Lung microvascular endothelial cell (primary cell): ENCODE measurements around the gene EXOSC7. TPM values are rescaled to one million over a fixed set of nuclear protein-coding genes. Genes with fewer than 3 reads are reported as not detected.
"Not testable (repeated sequence)": the region's sequence is repeated elsewhere in the genome, so short reads cannot be mapped to it uniquely, and the experiment has no call there.

Experiments used
- DNase-seq, 2 donors: peaks; one replicate each; pipeline versions ENCODE4 v3.0.0 to v3.0.0-alpha.2; 2010; ENCODE audit warnings: low read depth in 2 of 2
- total RNA-seq: library from RNA; depleted of rRNA; stranded (reverse); fragments of >200 nt; gene quantifications from 2 replicates; pipeline ENCODE4 v1.2.1, GENCODE V29; 2014

The EXOSC7 gene
- 23.8 and 25.6 TPM in 2 replicates for total RNA-seq

- peak; percentile 91 to 95 for DNase-seq
These were observed at the start of gene EXOSC7, which contains the start of gene ZDHHC3 for GRCh38 chr3:44976002-44976815. EXOSC7 (plus strand) TSS chr3:44976244; CDS start chr3:44976278, 34 bp downstream. ZDHHC3 (minus strand) TSS chr3:44976174; CDS start chr3:44959436, 16,738 bp downstream.

GRCh38 chr3:44926921-44927320 is 49.1 kb upstream of the EXOSC7 start:
- no peak for DNase-seq

DNA sequence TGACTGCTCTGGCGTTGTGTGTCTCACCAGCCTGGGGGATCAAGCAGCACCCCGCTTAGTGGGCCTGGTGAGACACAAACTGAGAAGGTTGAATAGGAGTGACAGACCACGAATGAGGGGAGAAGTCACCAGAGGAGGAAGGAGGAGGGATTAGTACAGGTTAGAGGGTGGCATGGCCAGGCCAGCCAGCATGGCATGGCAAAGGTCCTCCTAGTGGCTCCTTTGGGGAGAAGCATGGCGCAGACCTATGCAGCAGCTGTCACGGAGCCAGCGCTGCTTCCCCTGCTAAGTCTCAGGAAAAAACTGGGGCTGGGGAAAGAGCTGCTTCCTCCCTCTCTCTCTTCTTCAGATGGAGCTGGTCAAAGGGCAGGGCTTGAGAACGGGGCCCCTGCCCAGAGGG is 48.7 kb upstream of the EXOSC7 start:
- no peak for DNase-seq

DNA sequence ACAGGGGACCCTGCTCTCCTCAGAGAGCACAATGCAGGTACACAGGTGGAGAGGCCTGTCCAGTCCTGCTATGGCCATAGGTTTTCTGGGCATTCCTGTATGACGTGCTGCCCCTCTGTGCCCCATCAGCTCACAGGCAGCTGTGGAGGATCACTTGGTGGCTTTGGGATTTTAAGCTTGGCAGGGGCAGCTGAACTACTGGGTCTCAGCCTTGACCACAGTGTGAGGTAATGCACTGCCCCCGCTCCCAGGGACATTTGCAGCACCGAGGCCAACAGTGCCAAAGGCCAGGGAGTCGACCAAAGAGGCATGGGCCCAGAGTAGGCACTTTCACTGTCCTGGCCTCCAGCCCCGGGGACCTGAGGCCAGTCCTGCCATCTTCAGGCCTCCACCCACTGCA is 46.3 kb upstream of the EXOSC7 start:
- DNase-seq: no peak

DNA sequence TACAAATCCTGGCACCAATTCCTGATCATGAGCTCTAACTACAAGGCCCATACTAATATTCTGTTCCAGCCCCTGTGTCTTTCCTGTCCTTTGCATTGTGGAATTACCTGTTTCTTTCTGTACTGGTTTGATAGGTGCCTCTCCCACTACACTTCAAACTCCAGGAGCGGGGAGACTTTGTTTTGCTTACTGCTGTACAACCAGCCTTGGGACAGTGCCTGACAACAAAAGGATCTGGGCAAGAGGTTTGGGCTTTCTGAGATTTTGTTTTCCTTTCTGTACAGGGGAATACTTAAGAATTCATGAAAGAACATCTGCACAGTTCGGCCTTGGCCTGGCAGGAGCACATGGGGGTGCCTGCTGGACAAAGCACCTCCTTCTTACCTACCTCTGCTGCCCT is 45.1 kb upstream of the EXOSC7 start:
- no peak for DNase-seq

DNA sequence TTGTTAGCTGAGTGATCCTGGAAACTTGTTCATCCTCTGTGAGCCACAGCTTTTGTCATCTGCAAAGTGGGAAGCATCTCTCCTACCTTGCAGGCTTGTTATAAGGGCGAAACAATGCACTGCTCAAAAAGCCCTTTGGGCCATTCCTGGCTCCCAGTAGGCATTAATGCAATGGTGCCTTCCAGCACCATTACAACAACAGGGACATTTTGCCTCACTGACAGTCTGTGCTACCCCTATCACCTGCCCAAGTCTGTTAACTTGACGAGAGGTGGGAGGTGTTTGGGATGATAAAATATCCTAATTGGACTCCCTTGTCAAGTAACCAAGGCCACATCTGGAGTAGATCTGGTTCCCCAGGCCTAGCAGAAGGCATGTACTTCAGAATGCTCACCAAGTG is 44.3 kb upstream of the EXOSC7 start:
- no peak for DNase-seq

- DNase-seq: no peak
These were observed 43.8 kb upstream of the EXOSC7 start for GRCh38 chr3:44932271-44932670.

GRCh38 chr3:44932986-44933944 is 42.8 kb upstream of the EXOSC7 start:
- DNase-seq: peak; percentile 47 to 50

DNA sequence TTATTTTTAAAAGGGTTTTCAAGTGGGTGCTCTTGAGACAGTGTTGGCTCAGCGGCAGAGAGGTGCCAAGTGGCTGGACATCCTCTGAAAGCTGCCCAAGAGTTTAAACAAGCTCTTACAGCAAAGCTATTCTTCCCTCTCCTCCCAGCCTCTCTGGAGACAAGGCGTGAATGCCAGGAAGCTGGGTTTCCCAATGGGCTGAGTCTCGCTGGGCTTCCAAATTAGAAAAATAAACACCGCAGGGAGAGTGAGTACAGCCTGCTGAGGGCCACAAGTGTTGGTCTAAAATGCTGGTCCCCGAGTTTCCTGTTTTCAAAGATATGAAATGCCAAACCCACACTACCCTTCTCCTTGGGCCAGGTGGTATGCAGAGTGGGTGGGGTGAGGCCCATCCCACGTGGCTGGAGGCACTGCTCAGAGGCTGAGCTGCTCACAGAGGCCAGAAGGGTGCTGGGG is 36.4 kb upstream of the EXOSC7 start:
- peak in 1 of 2 donors; percentile 34 for DNase-seq

GRCh38 chr3:44942202-44942921 is 33.7 kb upstream of the EXOSC7 start:
- DNase-seq: peak in 1 of 2 donors; percentile 38

GRCh38 chr3:44948239-44948638 is 27.8 kb upstream of the EXOSC7 start:
- DNase-seq: no peak

DNA sequence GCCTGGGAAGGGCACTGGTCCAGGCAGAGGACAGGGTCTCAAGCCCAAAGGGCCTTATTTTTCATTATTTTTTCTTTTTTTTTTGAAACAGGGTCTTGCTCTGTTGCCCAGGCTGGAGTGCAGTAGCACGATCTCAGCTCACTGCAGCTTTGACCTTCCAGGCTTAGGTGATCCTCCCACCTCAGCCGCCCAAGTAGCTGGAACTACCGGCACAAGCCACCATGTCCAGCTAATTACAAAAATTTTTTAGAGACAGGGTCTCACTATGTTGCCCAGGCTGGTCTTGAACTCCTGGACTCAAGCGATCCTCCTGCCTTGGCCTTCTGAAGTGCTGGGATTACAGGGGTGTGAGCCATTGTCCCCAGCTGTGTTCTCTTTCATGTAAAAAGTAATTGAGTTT is 26.3 kb upstream of the EXOSC7 start:
- DNase-seq: not testable (repeated sequence)

GRCh38 chr3:44950275-44950734 is 25.7 kb upstream of the EXOSC7 start:
- DNase-seq: no peak

- no peak for DNase-seq
These were observed 23.4 kb upstream of the EXOSC7 start for GRCh38 chr3:44952689-44953088.

DNA sequence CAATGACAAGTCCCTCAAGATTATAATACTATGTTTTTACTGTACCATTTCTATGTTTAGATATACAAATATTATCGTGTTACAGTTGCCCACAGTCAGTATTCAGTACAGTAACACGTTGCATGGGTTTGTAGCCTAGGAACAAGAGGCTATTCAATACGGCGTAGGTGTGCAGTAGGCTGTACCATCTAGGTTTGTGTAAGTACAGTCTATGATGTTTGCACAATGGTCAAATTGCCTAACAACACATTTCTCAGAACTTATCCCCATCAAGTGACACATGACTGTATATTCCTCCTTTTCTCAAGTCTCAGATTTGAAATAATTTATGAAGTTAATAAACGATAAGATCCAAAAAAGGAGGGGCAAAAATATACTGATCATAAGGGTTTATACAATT is 21.7 kb upstream of the EXOSC7 start:
- DNase-seq: no peak

DNA sequence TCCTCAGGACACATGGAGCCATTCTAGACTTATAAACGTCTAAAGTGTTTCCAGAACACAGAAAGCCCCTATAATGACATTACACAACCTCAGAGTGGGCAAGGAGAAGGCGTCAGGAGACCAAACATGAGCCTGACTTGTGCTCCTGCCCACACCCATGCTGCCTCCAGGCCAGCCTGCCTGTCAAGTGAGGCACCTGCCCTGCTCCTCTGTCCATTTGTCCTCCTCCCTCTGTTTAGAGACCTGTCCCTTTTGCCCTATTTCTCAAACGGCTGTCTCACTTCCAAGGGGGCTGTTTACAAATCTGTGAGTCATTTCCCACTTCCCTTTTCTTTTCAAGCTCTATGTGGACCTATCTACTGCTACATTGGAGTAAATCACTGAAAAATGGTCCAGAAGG is 21.1 kb upstream of the EXOSC7 start:
- peak; percentile 75 for DNase-seq

DNA sequence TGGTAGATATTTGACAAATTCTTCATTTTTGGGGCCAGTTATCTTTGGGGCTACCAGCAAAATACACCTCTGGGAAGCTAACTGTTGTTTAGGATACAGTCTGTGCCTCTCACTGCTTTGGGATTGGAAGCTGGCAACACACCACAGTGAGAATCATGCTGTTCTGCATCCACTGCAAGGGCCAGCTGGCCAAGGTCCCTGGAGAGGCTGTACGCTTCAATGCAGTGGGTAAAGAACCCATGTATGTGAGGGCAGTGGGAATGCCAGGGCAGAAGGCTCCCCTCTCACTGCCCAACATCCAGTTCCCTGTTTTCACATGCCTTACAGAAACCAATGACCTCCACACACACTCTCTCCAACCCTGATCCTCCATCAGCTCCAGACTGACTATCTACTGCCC is 20.1 kb upstream of the EXOSC7 start:
- no peak for DNase-seq

DNA sequence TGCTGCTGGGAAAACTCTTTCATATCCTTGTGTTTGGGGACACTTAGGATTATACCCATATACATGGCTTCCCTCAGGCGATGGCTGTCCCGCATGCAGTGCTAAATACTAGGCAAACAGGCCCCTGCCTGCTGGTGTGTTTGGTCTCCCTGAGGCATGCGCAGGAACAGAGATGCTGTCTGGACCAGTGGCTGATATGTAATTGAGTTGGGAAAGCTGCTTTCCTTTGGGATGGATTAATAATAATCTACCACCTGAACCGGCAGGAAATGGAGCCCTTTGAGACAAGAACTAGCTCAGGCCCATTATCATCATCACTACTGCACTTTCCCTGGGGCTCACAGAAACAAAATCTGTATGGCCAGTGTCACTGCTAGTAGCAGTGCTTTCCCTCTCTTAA is 18.1 kb upstream of the EXOSC7 start:
- no peak for DNase-seq

DNA sequence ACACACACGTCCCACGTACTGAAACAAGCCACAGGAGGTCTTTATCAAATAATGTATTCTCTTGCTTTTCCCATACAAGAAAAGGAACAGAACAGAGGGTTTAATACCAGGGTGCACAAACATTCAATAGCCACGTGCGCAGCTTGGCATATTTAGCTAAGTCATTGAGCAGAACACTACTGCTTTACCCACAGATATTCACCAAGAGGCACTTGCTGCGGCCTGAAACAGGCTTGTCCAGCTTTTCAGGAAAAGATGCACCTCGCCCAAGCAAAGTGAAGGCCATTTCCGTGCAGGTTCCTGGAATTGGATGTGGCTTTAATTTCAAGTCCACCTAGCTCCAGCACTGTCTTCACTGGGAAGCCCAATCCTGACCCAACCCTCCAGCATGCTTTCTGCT is 17.7 kb upstream of the EXOSC7 start:
- no peak for DNase-seq

- DNase-seq: no peak
These were observed 15.5 kb upstream of the EXOSC7 start for GRCh38 chr3:44960387-44961026.

DNA sequence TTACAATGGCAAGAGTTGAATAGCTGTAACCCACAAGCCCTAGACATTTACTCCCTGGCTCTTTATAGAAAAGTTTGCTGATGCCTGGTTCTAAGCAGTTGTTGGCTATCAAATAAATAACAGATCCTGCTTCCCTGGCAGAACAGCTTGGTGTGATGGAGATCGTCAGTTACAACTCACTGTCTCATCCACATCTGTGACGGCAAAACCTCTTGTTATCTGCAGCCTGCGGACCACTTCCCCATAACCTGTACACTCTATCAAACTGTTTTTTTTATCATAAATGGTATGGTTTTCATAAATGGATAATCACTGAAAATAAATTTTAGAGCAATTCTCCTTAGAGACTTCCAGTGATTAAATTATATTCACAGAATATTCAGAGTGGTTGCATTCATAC is 14.2 kb upstream of the EXOSC7 start:
- no peak for DNase-seq
